Ovary (tissue), 3 donors: ENCODE results near the gene ADAMTS2.

ENCODE experiments used
- CTCF ChIP-seq, 3 donors: fragments of 450-650 bp in 2 of 3; fragments of 200-600 bp in 1 of 3; IDR thresholded peaks; one replicate each; pipeline versions ENCODE4 v1.5.1 to v1.8.0; 2016 to 2022; ENCODE audit warnings: antibody characterized with exemption in 3 of 3, mild to moderate bottlenecking in 1 of 3
- EP300 ChIP-seq: sonication (generic); formaldehyde crosslinking; IDR thresholded peaks from one replicate; pipeline ENCODE4 v1.6.1; 2017; ENCODE audit warnings: antibody characterized with exemption
- POLR2A ChIP-seq: fragments of 450-650 bp; IDR thresholded peaks from one replicate; pipeline ENCODE4 v1.6.1; 2017; ENCODE audit warnings: antibody characterized with exemption, mild to moderate bottlenecking, moderate library complexity
- donor health status: DM: no; HTN: no; CAD: no.

- TF ChIP-seq CTCF (IDR thresholded peaks at IDR 0.05) (no peak), POLR2A (no peak), EP300 (no peak)
These were observed 221.6 kb downstream of the ADAMTS2 start for GRCh38 chr5:179123491-179124272.
